Measurements from ENCODE around the gene ZBTB39. TPM values are rescaled to one million over a fixed set of nuclear protein-coding genes. Genes with fewer than 3 reads are reported as not detected.

ZBTB39 gene
- total RNA-seq, 4 donors from 2014 or later: 3.2 to 9.1 (median 5.5) TPM

GRCh38 chr12:56958422-56958821, 47.9 kb downstream of the ZBTB39 start:
- H3K9me3 ChIP-seq: no peaks in the 10 kb centered on the region
- H3K36me3 ChIP-seq: no peaks in the 10 kb centered on the region
- H3K4me3 ChIP-seq: no peak overlapping the region
- no peak overlapping the region for H3K27ac ChIP-seq
- H3K27me3 ChIP-seq: no peaks in the 10 kb centered on the region
- TF ChIP-seq, protein P1, sequence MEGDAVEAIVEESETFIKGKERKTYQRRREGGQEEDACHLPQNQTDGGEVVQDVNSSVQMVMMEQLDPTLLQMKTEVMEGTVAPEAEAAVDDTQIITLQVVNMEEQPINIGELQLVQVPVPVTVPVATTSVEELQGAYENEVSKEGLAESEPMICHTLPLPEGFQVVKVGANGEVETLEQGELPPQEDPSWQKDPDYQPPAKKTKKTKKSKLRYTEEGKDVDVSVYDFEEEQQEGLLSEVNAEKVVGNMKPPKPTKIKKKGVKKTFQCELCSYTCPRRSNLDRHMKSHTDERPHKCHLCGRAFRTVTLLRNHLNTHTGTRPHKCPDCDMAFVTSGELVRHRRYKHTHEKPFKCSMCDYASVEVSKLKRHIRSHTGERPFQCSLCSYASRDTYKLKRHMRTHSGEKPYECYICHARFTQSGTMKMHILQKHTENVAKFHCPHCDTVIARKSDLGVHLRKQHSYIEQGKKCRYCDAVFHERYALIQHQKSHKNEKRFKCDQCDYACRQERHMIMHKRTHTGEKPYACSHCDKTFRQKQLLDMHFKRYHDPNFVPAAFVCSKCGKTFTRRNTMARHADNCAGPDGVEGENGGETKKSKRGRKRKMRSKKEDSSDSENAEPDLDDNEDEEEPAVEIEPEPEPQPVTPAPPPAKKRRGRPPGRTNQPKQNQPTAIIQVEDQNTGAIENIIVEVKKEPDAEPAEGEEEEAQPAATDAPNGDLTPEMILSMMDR (IDR thresholded peaks at IDR 0.05): no peak
- H3K4me1 ChIP-seq: no peaks in the 10 kb centered on the region
- DNase-seq: no peak

DNA sequence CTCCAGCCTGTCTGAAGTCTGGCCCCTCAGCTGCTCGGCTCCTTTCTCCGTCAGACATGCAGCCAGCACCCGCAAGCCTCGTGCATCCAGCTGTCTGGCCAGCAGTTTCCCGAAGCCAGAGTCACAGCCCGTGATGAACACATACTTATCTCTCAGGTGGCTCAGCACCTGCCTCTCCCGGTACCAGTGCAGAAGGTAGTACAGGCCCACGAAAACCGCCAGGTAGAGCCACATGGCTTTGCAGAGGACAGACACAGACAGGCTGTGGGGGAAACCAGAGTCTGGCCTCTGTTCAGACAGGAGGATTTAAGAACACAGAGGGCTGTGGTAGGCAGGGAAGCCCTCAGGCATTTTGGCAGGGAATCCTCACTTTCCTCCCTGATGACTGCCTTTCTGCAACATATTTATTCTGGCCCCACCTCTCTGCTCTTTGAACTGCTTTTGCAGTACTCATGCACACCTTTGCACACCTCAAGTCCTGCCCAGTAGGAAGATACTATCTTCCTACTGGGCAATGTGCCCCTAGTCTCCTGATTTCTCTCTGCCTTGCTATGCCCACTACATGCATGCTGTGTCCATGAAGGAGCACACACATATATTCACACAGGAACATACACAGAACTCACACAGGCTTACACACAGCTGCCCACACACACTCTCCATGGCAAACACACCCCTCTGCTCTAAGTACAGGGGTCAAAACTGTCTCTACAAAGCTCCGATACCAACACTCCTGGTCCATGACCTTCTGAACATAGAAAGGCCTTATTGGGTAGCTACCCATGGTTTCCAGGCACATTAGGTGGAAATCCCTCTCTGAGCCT, 48.9 kb downstream of the ZBTB39 start, which contains the start of gene RDH16:
Gene RDH16 (minus strand): TSS at position 380 of the 824 bp plus-strand sequence. CDS start 146 bp downstream, at position 234.
- no peak within 1 kb of the TSS for H3K27ac ChIP-seq
- H3K4me1 ChIP-seq: no peaks in the 10 kb centered on the region
- TF ChIP-seq, protein P1 (IDR thresholded peaks at IDR 0.05): no peak
- TF ChIP-seq POLR2A (IDR thresholded peaks at IDR 0.05): no peak
- no peaks in the 10 kb centered on the region for H3K36me3 ChIP-seq
- no peak within 1 kb of the TSS for H3K4me3 ChIP-seq
- H3K9me3 ChIP-seq: no peaks in the 10 kb centered on the region
- no peak for DNase-seq
- H3K27me3 ChIP-seq: no peaks in the 10 kb centered on the region

GRCh38 chr12:56955631-56956256, 50.6 kb downstream of the ZBTB39 start:
- DNase-seq: no peak
- no peaks in the 10 kb centered on the region for H3K36me3 ChIP-seq
- H3K4me1 ChIP-seq: no peaks in the 10 kb centered on the region
- H3K27me3 ChIP-seq: no peaks in the 10 kb centered on the region
- H3K4me3 ChIP-seq: peak overlapping the region in 1 of 4 donors; percentile 8
- no peak overlapping the region for H3K27ac ChIP-seq
- no peak for TF ChIP-seq POLR2A (IDR thresholded peaks at IDR 0.05)
- TF ChIP-seq, protein P1 (IDR thresholded peaks at IDR 0.05): no peak
- H3K9me3 ChIP-seq: no peaks in the 10 kb centered on the region

GRCh38 chr12:56954958-56955355, 51.4 kb downstream of the ZBTB39 start:
- H3K9me3 ChIP-seq: no peaks in the 10 kb centered on the region
- no peaks in the 10 kb centered on the region for H3K36me3 ChIP-seq
- H3K27me3 ChIP-seq: no peaks in the 10 kb centered on the region
- H3K4me3 ChIP-seq: no peak overlapping the region
- H3K27ac ChIP-seq: no peak overlapping the region
- TF ChIP-seq, protein P1 (IDR thresholded peaks at IDR 0.05): no peak
- TF ChIP-seq POLR2A (IDR thresholded peaks at IDR 0.05): no peak
- no peaks in the 10 kb centered on the region for H3K4me1 ChIP-seq
- no peak for DNase-seq

DNA sequence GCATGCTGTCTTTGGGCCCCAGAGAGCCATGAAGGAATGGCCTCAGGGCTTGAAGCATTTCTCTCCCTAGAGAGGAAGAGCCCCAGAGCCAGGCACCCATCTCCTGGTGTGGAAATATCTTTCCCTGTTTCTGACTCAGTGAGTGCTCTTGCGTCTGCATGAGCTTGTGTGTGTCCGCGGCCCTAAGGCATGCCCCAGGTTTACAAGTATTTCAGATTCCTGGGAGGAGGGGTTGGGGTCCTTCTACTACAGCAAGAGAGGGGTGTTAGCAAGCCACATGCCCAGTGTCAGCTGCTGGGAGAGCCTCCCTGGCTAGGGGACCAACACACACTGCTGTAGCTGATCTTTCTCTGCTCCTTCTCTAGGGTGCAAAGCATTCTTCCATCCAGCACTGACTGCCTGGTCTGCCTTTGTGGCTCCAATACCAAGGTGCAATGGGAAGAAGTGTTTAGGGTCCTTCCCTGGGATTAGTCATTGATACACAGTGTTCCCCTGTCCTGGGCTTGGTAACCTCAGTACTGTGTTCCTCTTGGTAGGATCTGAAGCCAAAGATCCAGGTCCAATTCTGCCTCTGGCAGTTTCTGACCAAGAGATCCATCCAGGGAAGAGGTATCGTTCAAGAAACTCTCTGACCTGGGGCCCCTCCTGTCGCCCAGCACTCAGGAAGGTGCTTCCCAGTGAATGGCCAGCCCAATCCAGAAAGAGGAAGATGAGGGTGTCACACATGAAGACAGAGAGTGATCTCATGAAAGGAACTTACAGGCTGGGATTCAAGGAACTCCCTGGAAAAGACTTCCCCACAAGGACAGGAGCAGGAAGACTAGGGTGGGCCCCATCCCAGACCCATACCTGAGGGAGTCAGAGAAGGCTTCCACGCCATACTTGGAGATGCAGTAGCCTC, 52.0 kb downstream of the ZBTB39 start:
- DNase-seq: no peak
- no peak overlapping the region for H3K4me3 ChIP-seq
- H3K36me3 ChIP-seq: no peaks in the 10 kb centered on the region
- no peaks in the 10 kb centered on the region for H3K27me3 ChIP-seq
- H3K27ac ChIP-seq: no peak overlapping the region
- no peaks in the 10 kb centered on the region for H3K9me3 ChIP-seq
- TF ChIP-seq, protein P1 (IDR thresholded peaks at IDR 0.05): no peak
- TF ChIP-seq POLR2A (IDR thresholded peaks at IDR 0.05): no peak
- no peaks in the 10 kb centered on the region for H3K4me1 ChIP-seq

Data from Peyer's patch (tissue), 4 donors.